ENCODE data around the gene FNBP1L. TPM values are rescaled to one million over a fixed set of nuclear protein-coding genes. Genes with fewer than 3 reads are reported as not detected.

The FNBP1L gene
- total RNA-seq, 1 donor from 2014 or later = 47.3 TPM

DNA sequence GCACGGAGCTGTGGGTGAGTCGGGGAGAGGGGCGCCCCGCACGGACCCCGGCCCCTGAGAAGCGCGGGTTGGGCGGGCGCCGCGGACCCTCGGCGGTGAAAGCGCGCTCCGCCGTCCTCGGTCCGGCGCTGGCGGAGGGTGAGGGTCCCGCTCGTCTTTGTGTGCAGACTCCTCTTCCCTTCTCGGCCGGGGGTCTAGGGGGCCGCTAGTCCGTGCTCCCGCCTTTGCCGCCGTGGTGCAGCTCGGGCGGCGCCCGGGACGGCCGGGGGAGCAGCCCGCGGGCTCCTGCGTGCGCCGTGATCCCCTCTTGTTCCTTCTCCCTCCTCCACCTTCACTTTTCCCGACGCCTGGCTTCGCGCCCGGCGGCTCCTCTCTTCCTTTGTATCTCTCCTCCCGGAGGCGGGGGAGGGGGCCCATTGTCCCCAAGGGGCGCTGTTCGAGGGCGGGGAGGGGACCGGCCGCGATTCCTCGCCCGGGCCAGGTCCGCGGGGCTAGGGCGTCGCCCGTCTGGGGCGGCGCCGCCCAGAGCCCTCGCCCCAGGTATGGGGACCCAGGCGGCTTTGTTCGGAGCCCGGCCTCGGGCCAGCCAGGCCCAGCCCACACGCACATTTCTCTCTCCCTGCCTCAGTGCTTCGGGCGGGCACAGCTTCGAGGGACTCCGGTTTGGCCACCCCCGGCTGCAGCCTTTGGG lies 519 bp downstream of the FNBP1L start:
- Mint-ChIP-seq H3K4me1 (ENCODE audit: low read depth) (peaks cover 34% of the 10 kb centered on the region), H3K27ac (ENCODE audit: unreplicated experiment) (peak overlapping the region; percentile 85), H3K36me3 (ENCODE audit: low read depth) (no peaks in the 10 kb centered on the region), H3K27me3 (ENCODE audit: low read depth) (no peaks in the 10 kb centered on the region), H3K4me3 (ENCODE audit: unreplicated experiment) (peak overlapping the region; percentile 94), H3K9me3 (ENCODE audit: low read depth) (no peaks in the 10 kb centered on the region)
- no peak for DNase-seq (ENCODE audit: low spot score)
- TF ChIP-seq CTCF (IDR thresholded peaks at IDR 0.05) = peak; percentile 9

DNA sequence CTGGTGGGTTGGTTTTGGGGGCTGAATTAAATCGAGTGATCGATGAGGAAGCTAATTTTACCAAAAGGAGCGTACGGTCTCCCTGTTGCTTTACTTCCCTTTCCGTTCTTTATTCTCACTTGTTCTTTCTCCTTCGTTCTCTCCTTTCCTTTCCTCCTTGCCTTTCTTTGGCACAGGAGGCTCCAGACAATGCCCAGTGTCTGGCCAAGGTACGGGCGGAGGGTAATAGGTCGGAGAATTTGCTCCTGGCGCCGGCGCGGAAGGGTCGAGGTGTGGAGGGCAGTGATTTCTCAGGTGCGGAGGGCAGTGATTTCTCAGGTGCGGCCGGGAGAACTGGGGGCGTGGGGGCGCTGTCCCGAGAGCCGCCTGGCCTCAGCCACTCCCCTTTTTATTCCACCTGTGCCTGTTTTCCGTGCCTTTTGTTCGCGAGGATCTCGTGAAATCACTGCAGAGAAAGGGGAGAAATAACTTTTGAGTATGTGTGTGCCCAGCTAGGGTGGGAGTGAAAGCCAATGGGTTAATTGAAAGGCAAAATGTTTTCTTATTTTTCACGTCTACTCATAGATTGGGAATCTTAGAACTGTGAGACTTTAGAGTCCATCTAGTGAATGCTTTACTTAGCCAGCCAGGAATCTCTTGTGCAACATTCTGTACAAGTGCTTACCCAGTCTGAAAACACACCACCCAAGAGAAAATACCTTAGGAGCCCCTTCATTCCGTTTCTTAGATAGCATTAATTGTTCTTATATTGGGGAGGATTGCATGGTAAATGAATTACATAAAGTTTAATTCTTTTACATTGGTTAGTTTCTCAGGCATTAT lies 1.3 kb downstream of the FNBP1L start:
- H3K4me3 Mint-ChIP-seq (ENCODE audit: unreplicated experiment) = peak overlapping the region; percentile 94
- TF ChIP-seq CTCF (IDR thresholded peaks at IDR 0.05) = peak; percentile 38
- no peak for DNase-seq (ENCODE audit: low spot score)
- no peaks in the 10 kb centered on the region for H3K9me3 Mint-ChIP-seq (ENCODE audit: low read depth)
- peak overlapping the region; percentile 85 for H3K27ac Mint-ChIP-seq (ENCODE audit: unreplicated experiment)
- no peaks in the 10 kb centered on the region for H3K36me3 Mint-ChIP-seq (ENCODE audit: low read depth)
- H3K27me3 Mint-ChIP-seq (ENCODE audit: low read depth) = no peaks in the 10 kb centered on the region
- peaks cover 40% of the 10 kb centered on the region for H3K4me1 Mint-ChIP-seq (ENCODE audit: low read depth)

DNA sequence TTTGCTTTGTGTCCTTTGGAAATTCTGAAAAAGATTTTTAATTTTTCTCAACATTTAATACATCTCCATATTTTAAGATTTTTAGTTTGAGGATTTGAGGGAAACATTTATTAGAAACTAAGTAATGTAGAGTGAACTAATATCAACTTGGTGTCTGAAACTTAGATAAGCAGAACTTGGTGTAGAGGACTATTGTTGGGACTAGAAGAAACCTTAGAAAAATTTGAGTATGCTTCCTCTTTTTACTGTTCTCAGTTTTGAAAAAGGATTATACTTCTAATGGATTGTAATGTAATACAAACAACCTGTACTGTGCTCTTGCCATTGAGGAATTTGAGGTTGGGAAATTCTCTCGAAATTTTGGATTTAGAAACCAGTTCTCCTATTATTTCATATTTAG lies 2.4 kb downstream of the FNBP1L start:
- H3K4me1 Mint-ChIP-seq (ENCODE audit: low read depth) = peaks cover 45% of the 10 kb centered on the region

GRCh38 chr1:93453911-93454310 lies 6.0 kb downstream of the FNBP1L start:
- H3K27ac Mint-ChIP-seq (ENCODE audit: unreplicated experiment) = no peak overlapping the region
- H3K27me3 Mint-ChIP-seq (ENCODE audit: low read depth) = no peaks in the 10 kb centered on the region
- H3K36me3 Mint-ChIP-seq (ENCODE audit: low read depth) = peaks cover 2% of the 10 kb centered on the region
- DNase-seq (ENCODE audit: low spot score) = no peak
- no peak overlapping the region for H3K4me3 Mint-ChIP-seq (ENCODE audit: unreplicated experiment)
- peaks cover 51% of the 10 kb centered on the region for H3K4me1 Mint-ChIP-seq (ENCODE audit: low read depth)
- no peak for TF ChIP-seq CTCF (IDR thresholded peaks at IDR 0.05)
- H3K9me3 Mint-ChIP-seq (ENCODE audit: low read depth) = no peaks in the 10 kb centered on the region

More for the DNA sequence above, 2.4 kb downstream of the FNBP1L start:
- Mint-ChIP-seq H3K36me3 (ENCODE audit: low read depth) (no peaks in the 10 kb centered on the region), H3K4me3 (ENCODE audit: unreplicated experiment) (peak overlapping the region; percentile 19), H3K27me3 (ENCODE audit: low read depth) (no peaks in the 10 kb centered on the region), H3K27ac (ENCODE audit: unreplicated experiment) (no peak overlapping the region), H3K9me3 (ENCODE audit: low read depth) (no peaks in the 10 kb centered on the region)
- no peak for TF ChIP-seq CTCF (IDR thresholded peaks at IDR 0.05)
- DNase-seq (ENCODE audit: low spot score) = no peak

GRCh38 chr1:93459126-93459525 lies 11.2 kb downstream of the FNBP1L start:
- Mint-ChIP-seq H3K27ac (ENCODE audit: unreplicated experiment) (peak overlapping the region; percentile 63), H3K4me1 (ENCODE audit: low read depth) (peaks cover 53% of the 10 kb centered on the region), H3K9me3 (ENCODE audit: low read depth) (no peaks in the 10 kb centered on the region), H3K36me3 (ENCODE audit: low read depth) (peaks cover 2% of the 10 kb centered on the region), H3K4me3 (ENCODE audit: unreplicated experiment) (no peak overlapping the region), H3K27me3 (ENCODE audit: low read depth) (no peaks in the 10 kb centered on the region)
- no peak for DNase-seq (ENCODE audit: low spot score)
- TF ChIP-seq CTCF (IDR thresholded peaks at IDR 0.05) = no peak
